Measurements from ENCODE around the gene BCL3.

DNA sequence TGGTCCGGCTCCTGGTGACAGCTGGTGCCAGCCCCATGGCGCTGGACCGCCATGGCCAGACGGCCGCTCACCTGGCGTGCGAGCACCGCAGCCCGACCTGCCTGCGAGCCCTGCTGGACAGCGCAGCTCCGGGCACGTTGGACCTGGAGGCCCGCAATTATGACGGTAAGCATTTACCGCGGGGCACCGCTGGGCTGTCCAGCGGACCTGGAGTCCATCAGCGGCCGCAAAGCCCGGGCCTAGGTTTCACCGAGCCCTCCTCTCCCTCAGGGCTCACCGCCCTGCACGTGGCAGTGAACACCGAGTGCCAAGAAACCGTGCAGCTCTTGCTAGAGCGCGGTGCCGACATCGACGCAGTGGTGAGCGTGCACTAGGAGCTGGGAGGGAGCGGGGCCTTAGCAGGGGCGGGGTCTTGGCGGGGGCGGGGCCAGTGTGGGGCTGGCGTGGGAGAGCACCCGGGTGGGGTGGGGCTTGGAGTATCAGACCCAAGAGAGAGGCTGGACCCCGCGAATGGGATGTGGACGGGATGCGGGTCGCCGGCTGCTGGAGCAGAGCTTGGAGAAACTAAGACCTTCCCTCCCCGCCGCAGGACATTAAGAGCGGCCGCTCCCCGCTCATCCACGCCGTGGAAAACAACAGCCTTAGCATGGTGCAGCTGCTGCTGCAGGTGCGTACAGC, 8.7 kb downstream of the BCL3 start:
- TF ChIP-seq EZH2 (IDR thresholded peaks at IDR 0.05; ENCODE audit: borderline replicate concordance, control insufficient read depth, low read depth, low read length), result no peak
- no peak for TF ChIP-seq POLR2AphosphoS5 (IDR thresholded peaks at IDR 0.05; ENCODE audit: low read length)
- no peak for TF ChIP-seq NRF1 (conservative IDR thresholded peaks at IDR 0.05; ENCODE audit: low read depth, low read length)
- no peak for TF ChIP-seq SREBF2 (IDR thresholded peaks at IDR 0.05; ENCODE audit: low read length)
- TF ChIP-seq, protein P1, sequence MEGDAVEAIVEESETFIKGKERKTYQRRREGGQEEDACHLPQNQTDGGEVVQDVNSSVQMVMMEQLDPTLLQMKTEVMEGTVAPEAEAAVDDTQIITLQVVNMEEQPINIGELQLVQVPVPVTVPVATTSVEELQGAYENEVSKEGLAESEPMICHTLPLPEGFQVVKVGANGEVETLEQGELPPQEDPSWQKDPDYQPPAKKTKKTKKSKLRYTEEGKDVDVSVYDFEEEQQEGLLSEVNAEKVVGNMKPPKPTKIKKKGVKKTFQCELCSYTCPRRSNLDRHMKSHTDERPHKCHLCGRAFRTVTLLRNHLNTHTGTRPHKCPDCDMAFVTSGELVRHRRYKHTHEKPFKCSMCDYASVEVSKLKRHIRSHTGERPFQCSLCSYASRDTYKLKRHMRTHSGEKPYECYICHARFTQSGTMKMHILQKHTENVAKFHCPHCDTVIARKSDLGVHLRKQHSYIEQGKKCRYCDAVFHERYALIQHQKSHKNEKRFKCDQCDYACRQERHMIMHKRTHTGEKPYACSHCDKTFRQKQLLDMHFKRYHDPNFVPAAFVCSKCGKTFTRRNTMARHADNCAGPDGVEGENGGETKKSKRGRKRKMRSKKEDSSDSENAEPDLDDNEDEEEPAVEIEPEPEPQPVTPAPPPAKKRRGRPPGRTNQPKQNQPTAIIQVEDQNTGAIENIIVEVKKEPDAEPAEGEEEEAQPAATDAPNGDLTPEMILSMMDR (IDR thresholded peaks at IDR 0.05 in 2 of 3, conservative IDR thresholded peaks at IDR 0.05 in 1 of 3; ENCODE audit: control insufficient read depth in 2 of 3, extremely low read depth in 1 of 3, insufficient read depth in 1 of 3, low read depth in 3 of 3, low read length in 3 of 3), result no peak
